WTC11 (cell line): ENCODE data around the gene PPP1R3C. TPM values are rescaled to one million over a fixed set of nuclear protein-coding genes. Genes with fewer than 3 reads are reported as not detected.

Experiments
- ATAC-seq: fragments of 200-7000 bp; cut with Tn5 transposase; 2 replicates; pipeline ENCODE4 v1.10.0; 2021; ENCODE audit warnings: mild to moderate bottlenecking, moderate library complexity
- CTCF ChIA-PET: fragments of 300-600 bp; sonication (Branson Sonifier 250); formaldehyde crosslinking; loops from one replicate; lab custom pipeline; 2021; ENCODE audit warnings: antibody characterized with exemption; lab: Charles Lee
- POLR2A ChIA-PET: fragments of 350-600 bp; sonication (Branson Sonifier 250); formaldehyde crosslinking; loops from one replicate; lab custom pipeline; 2021; ENCODE audit warnings: antibody characterized with exemption; lab: Charles Lee
- DNase-seq: peaks from one replicate; pipeline ENCODE4 v3.0.0; 2021; ENCODE audit warnings: low spot score
- H3K27ac Mint-ChIP-seq: 2 replicates; pipeline ENCODE4 v1.8.0; 2021; ENCODE audit warnings: mixed read lengths
- H3K27me3 Mint-ChIP-seq: 2 replicates; pipeline ENCODE4 v1.8.0; 2021; ENCODE audit warnings: low read depth, mild to moderate bottlenecking, moderate library complexity, mixed read lengths
- H3K36me3 Mint-ChIP-seq: 2 replicates; pipeline ENCODE4 v1.8.0; 2021; ENCODE audit warnings: mixed read lengths
- H3K4me1 Mint-ChIP-seq: 2 replicates; pipeline ENCODE4 v1.8.0; 2022; ENCODE audit warnings: mixed read lengths
- H3K4me3 Mint-ChIP-seq: 2 replicates; pipeline ENCODE4 v1.8.0; 2021; ENCODE audit warnings: mild to moderate bottlenecking, moderate library complexity, mixed read lengths
- H3K9me3 Mint-ChIP-seq: 2 replicates; pipeline ENCODE4 v1.8.0; 2021; ENCODE audit warnings: mixed read lengths
- FOXJ3 ChIP-seq: sonication (generic); formaldehyde crosslinking; IDR thresholded peaks from 2 replicates; pipeline ENCODE4 v1.9.0; 2021; ENCODE audit warnings: missing genetic modification reagents, mild to moderate bottlenecking, borderline replicate concordance
- JAZF1 ChIP-seq: fragments of 250-450 bp; sonication (Bioruptor Pico); IDR thresholded peaks from 2 replicates; pipeline ENCODE4 v1.9.0; 2021; ENCODE audit warnings: moderate library complexity, mild to moderate bottlenecking, inconsistent platforms
- JUN ChIP-seq: sonication (generic); formaldehyde crosslinking; IDR thresholded peaks from 2 replicates; pipeline ENCODE4 v1.8.0; 2023; ENCODE audit warnings: mild to moderate bottlenecking, missing genetic modification reagents
- MXD4 ChIP-seq: fragments of 250-450 bp; sonication (Bioruptor Pico); IDR thresholded peaks from 2 replicates; pipeline ENCODE4 v1.8.0; 2021; ENCODE audit warnings: mild to moderate bottlenecking, moderate library complexity, borderline replicate concordance
- NR3C1 ChIP-seq: sonication (generic); formaldehyde crosslinking; conservative IDR thresholded peaks from 2 replicates; pipeline ENCODE4 v1.8.1; 2023; ENCODE audit warnings: low read depth, mild to moderate bottlenecking, missing genetic modification reagents
- PRRX2 ChIP-seq: fragments of 250-450 bp; sonication (Bioruptor Pico); IDR thresholded peaks from 2 replicates; pipeline ENCODE4 v1.8.0; 2021; ENCODE audit warnings: mild to moderate bottlenecking
- STAT6 ChIP-seq: sonication (generic); formaldehyde crosslinking; conservative IDR thresholded peaks from 2 replicates; pipeline ENCODE4 v1.8.1; 2023; ENCODE audit warnings: mild to moderate bottlenecking, low read depth, missing genetic modification reagents, moderate library complexity
- ZSCAN18 ChIP-seq: fragments of 250-450 bp; sonication (Bioruptor Pico); IDR thresholded peaks from 2 replicates; pipeline ENCODE4 v2.1.2; 2022; ENCODE audit warnings: mild to moderate bottlenecking, moderate library complexity
- total RNA-seq: library from RNA; stranded (reverse); gene quantifications from 3 replicates; pipeline ENCODE4 v1.2.3, GENCODE V29; 2021
- TF ChIP-seq, protein P1 (sequence below): fragments of 250-450 bp; sonication (Bioruptor Pico); IDR thresholded peaks from 2 replicates; pipeline ENCODE4 v1.9.0; 2021; ENCODE audit warnings: mild to moderate bottlenecking
- TF ChIP-seq, protein P2 (sequence below): sonication (generic); formaldehyde crosslinking; IDR thresholded peaks from 2 replicates; pipeline ENCODE4 v1.8.1; 2023; ENCODE audit warnings: mild to moderate bottlenecking, missing genetic modification reagents, borderline replicate concordance
- TF ChIP-seq, protein P3 (sequence below): sonication (generic); formaldehyde crosslinking; IDR thresholded peaks from 2 replicates; pipeline ENCODE4 v1.8.1; 2023; ENCODE audit warnings: mild to moderate bottlenecking, moderate library complexity, missing genetic modification reagents
- TF ChIP-seq, protein P4 (sequence below): sonication (generic); formaldehyde crosslinking; IDR thresholded peaks from 2 replicates; pipeline ENCODE4 v1.8.0; 2022; ENCODE audit warnings: missing genetic modification reagents

Gene PPP1R3C
- total RNA-seq, 1 experiment from 2014 or later, result 1.5 TPM

DNA sequence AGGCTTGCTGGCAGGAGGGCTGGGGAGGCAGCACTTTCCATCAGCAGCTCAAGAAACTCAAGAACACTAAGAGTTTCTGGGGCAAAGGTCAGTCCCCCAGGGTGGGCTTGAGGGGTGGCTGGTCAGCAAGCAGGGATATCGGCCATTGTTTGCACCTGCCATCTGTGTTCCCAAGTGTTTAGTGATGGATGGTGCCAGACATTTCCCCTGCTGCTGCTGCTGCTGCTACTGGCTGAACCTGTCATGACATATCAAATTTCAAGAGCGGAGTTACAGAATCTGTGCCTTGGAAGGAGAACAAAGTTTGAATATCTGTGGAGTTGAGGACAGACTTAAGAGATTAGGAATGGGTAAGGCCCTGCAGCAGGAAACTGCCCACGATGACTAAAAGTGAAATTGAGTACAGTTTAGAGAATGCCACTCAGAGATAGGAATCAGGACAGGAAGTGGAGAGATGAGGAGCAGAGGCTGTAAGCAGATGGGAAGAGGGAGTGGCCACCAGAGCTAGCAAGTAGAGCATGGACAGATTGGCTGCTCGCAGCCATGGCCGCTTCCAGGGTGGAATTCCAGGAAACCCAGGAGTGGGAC lies 39.2 kb upstream of the PPP1R3C start (continued):
- TF ChIP-seq, protein P1, sequence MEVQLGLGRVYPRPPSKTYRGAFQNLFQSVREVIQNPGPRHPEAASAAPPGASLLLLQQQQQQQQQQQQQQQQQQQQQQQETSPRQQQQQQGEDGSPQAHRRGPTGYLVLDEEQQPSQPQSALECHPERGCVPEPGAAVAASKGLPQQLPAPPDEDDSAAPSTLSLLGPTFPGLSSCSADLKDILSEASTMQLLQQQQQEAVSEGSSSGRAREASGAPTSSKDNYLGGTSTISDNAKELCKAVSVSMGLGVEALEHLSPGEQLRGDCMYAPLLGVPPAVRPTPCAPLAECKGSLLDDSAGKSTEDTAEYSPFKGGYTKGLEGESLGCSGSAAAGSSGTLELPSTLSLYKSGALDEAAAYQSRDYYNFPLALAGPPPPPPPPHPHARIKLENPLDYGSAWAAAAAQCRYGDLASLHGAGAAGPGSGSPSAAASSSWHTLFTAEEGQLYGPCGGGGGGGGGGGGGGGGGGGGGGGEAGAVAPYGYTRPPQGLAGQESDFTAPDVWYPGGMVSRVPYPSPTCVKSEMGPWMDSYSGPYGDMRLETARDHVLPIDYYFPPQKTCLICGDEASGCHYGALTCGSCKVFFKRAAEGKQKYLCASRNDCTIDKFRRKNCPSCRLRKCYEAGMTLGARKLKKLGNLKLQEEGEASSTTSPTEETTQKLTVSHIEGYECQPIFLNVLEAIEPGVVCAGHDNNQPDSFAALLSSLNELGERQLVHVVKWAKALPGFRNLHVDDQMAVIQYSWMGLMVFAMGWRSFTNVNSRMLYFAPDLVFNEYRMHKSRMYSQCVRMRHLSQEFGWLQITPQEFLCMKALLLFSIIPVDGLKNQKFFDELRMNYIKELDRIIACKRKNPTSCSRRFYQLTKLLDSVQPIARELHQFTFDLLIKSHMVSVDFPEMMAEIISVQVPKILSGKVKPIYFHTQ (CRISPR knock-in tag), result no peak
- TF ChIP-seq NR3C1 (CRISPR knock-in tag), result no peak
- no peak for TF ChIP-seq STAT6
- TF ChIP-seq JUN (CRISPR knock-in tag), result no peak
- TF ChIP-seq, protein P2, sequence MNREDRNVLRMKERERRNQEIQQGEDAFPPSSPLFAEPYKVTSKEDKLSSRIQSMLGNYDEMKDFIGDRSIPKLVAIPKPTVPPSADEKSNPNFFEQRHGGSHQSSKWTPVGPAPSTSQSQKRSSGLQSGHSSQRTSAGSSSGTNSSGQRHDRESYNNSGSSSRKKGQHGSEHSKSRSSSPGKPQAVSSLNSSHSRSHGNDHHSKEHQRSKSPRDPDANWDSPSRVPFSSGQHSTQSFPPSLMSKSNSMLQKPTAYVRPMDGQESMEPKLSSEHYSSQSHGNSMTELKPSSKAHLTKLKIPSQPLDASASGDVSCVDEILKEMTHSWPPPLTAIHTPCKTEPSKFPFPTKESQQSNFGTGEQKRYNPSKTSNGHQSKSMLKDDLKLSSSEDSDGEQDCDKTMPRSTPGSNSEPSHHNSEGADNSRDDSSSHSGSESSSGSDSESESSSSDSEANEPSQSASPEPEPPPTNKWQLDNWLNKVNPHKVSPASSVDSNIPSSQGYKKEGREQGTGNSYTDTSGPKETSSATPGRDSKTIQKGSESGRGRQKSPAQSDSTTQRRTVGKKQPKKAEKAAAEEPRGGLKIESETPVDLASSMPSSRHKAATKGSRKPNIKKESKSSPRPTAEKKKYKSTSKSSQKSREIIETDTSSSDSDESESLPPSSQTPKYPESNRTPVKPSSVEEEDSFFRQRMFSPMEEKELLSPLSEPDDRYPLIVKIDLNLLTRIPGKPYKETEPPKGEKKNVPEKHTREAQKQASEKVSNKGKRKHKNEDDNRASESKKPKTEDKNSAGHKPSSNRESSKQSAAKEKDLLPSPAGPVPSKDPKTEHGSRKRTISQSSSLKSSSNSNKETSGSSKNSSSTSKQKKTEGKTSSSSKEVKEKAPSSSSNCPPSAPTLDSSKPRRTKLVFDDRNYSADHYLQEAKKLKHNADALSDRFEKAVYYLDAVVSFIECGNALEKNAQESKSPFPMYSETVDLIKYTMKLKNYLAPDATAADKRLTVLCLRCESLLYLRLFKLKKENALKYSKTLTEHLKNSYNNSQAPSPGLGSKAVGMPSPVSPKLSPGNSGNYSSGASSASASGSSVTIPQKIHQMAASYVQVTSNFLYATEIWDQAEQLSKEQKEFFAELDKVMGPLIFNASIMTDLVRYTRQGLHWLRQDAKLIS (CRISPR knock-in tag), result no peak
- no peak for TF ChIP-seq FOXJ3 (CRISPR knock-in tag)
- no peak for TF ChIP-seq MXD4
- TF ChIP-seq, protein P3, sequence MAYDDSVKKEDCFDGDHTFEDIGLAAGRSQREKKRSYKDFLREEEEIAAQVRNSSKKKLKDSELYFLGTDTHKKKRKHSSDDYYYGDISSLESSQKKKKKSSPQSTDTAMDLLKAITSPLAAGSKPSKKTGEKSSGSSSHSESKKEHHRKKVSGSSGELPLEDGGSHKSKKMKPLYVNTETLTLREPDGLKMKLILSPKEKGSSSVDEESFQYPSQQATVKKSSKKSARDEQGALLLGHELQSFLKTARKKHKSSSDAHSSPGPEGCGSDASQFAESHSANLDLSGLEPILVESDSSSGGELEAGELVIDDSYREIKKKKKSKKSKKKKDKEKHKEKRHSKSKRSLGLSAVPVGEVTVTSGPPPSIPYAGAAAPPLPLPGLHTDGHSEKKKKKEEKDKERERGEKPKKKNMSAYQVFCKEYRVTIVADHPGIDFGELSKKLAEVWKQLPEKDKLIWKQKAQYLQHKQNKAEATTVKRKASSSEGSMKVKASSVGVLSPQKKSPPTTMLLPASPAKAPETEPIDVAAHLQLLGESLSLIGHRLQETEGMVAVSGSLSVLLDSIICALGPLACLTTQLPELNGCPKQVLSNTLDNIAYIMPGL (CRISPR knock-in tag), result no peak
- TF ChIP-seq PRRX2 (CRISPR knock-in tag), result no peak
- no peak for TF ChIP-seq ZSCAN18 (CRISPR knock-in tag)

DNA sequence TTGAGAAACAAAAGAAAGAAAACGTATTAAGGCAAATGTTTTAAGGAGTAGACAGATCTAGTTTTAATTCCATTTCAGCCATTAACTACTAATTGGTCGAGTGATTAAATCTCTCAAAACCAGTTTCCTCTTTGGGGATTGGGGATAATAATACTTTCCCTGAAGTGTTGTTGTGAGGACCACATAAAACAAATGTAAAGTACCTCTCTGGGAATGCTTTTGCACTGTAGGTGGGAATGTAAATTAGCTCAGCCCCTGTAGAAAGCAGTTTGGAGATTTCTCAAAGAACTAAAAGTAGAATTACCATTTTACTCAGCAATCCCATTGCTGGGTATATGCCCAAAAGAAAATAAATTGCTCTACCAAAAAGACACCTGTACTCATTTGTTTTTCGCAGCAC lies 36.0 kb upstream of the PPP1R3C start:
- Mint-ChIP-seq H3K4me1 (peaks cover 40% of the 10 kb centered on the region), H3K4me3 (peak overlapping the region; percentile 2), H3K27me3 (peaks cover 5% of the 10 kb centered on the region; the same call in 1 of the 2 replicates), H3K9me3 (peaks cover 17% of the 10 kb centered on the region), H3K36me3 (no peaks in the 10 kb centered on the region), H3K27ac (peak overlapping the region; percentile 7; the same call in 1 of the 2 replicates)
- CTCF ChIA-PET, result no interaction called here
- no peak for TF ChIP-seq JAZF1 (CRISPR knock-in tag)
- TF ChIP-seq, protein P4, sequence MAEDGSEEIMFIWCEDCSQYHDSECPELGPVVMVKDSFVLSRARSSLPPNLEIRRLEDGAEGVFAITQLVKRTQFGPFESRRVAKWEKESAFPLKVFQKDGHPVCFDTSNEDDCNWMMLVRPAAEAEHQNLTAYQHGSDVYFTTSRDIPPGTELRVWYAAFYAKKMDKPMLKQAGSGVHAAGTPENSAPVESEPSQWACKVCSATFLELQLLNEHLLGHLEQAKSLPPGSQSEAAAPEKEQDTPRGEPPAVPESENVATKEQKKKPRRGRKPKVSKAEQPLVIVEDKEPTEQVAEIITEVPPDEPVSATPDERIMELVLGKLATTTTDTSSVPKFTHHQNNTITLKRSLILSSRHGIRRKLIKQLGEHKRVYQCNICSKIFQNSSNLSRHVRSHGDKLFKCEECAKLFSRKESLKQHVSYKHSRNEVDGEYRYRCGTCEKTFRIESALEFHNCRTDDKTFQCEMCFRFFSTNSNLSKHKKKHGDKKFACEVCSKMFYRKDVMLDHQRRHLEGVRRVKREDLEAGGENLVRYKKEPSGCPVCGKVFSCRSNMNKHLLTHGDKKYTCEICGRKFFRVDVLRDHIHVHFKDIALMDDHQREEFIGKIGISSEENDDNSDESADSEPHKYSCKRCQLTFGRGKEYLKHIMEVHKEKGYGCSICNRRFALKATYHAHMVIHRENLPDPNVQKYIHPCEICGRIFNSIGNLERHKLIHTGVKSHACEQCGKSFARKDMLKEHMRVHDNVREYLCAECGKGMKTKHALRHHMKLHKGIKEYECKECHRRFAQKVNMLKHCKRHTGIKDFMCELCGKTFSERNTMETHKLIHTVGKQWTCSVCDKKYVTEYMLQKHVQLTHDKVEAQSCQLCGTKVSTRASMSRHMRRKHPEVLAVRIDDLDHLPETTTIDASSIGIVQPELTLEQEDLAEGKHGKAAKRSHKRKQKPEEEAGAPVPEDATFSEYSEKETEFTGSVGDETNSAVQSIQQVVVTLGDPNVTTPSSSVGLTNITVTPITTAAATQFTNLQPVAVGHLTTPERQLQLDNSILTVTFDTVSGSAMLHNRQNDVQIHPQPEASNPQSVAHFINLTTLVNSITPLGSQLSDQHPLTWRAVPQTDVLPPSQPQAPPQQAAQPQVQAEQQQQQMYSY, result no peak
- ATAC-seq, result peak; percentile 74
- DNase-seq, result no peak
- POLR2A ChIA-PET, result no interaction called here
